Sigmoid colon (tissue), 4 donors: ENCODE results near the gene MEIS1.
"Not testable (repeated sequence)": the region's sequence is repeated elsewhere in the genome, so short reads cannot be mapped to it uniquely, and the experiment has no call there.

Source experiments
- EP300 ChIP-seq, 4 donors: sonication (generic); formaldehyde crosslinking; IDR thresholded peaks; one replicate each; pipeline ENCODE4 v1.6.1; 2017; ENCODE audit warnings: antibody characterized with exemption in 4 of 4
- POLR2A ChIP-seq, 2 donors: fragments of 450-650 bp; IDR thresholded peaks; one replicate each; pipeline ENCODE4 v1.6.1; 2016; ENCODE audit warnings: antibody characterized with exemption in 2 of 2, mild to moderate bottlenecking in 2 of 2, moderate library complexity in 2 of 2
- POLR2AphosphoS5 ChIP-seq, 4 donors: sonication (generic); formaldehyde crosslinking; IDR thresholded peaks; one replicate each; pipeline ENCODE4 v1.6.1; 2017; ENCODE audit warnings: antibody characterized with exemption in 4 of 4
- TF ChIP-seq, protein P1 (sequence below), 4 experiments: fragments of 450-650 bp in 3 of 4; fragments of 200-600 bp in 1 of 4; IDR thresholded peaks; one replicate each; pipeline ENCODE4 v1.5.1; 2016 to 2019; ENCODE audit warnings: antibody characterized with exemption in 4 of 4, mild to moderate bottlenecking in 3 of 4, moderate library complexity in 2 of 4

DNA sequence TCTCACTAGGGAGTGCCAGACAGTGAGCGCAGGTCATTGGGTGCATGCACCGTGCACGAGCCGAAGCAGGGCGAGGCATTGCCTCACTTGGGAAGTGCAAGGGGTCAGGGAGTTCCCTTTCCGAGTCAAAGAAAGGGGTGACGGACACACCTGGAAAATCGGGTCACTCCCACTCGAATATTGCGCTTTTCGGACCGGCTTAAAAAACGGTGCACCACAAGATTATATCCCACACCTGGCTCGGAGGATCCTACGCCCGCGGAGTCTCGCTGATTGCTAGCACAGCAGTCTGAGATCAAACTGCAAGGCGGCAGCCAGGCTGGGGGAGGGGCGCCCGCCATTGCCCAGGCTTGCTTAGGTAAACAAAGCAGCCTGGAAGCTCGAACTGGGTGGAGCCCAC, 43.7 kb upstream of the MEIS1 start:
- TF ChIP-seq, protein P1, sequence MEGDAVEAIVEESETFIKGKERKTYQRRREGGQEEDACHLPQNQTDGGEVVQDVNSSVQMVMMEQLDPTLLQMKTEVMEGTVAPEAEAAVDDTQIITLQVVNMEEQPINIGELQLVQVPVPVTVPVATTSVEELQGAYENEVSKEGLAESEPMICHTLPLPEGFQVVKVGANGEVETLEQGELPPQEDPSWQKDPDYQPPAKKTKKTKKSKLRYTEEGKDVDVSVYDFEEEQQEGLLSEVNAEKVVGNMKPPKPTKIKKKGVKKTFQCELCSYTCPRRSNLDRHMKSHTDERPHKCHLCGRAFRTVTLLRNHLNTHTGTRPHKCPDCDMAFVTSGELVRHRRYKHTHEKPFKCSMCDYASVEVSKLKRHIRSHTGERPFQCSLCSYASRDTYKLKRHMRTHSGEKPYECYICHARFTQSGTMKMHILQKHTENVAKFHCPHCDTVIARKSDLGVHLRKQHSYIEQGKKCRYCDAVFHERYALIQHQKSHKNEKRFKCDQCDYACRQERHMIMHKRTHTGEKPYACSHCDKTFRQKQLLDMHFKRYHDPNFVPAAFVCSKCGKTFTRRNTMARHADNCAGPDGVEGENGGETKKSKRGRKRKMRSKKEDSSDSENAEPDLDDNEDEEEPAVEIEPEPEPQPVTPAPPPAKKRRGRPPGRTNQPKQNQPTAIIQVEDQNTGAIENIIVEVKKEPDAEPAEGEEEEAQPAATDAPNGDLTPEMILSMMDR (IDR thresholded peaks at IDR 0.05): not testable (repeated sequence)
- not testable (repeated sequence) for TF ChIP-seq EP300, POLR2AphosphoS5, POLR2A (IDR thresholded peaks at IDR 0.05)
